Ureter (tissue), 1 donor: ENCODE results near the gene PPP1R13L. TPM values are rescaled to one million over a fixed set of nuclear protein-coding genes. Genes with fewer than 3 reads are reported as not detected.

Source experiments
- DNase-seq: peaks from one replicate; pipeline ENCODE4 v3.0.0-alpha.2; 2020; ENCODE audit warnings: low spot score
- total RNA-seq: library from RNA; stranded (reverse); gene quantifications from one replicate; pipeline ENCODE4 v1.2.4, GENCODE V29; 2023
- donor health status: DM: yes; HTN: yes; CAD: no.

PPP1R13L gene
- total RNA-seq, 1 donor from 2014 or later = 108 TPM

DNA sequence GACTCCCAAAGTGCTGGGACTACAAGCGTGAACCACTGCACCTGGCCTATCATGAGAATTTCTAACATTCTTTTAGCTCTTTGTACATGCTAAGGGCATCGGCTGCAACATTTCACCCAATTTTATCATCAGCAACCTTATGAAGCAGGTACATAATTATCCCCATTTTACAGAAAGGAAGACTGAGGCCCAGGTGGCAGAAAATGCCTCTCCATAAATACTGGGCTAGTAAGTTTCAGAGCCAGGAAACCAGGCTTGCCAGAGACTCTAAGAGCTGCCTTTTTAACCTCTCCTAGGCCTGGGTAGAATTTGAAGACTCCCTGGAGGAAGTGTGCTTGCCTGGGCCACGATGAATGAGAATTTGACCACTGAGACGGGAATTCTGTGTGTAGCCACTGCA is 36.7 kb downstream of the PPP1R13L start:
- no peak for DNase-seq

DNA sequence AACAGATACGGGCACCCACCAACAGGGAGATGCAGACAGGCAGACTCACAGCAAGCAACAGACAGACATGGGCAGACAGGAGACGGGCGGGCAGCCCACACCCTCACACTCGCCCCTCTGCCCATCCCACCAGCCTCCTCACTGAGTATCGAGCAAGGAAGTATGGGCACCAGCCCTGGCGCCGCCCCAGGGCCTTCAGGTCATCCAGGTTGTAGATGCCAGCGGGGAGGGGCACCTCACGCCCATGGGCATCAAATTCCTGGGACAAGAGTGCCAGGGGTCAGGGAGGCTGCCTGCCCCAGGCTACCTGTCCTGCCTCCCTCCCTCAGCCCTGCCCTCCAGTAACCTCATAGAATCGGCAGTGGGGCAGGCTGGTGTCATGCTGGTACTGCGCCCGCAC is 40.2 kb downstream of the PPP1R13L start:
- DNase-seq = no peak

DNA sequence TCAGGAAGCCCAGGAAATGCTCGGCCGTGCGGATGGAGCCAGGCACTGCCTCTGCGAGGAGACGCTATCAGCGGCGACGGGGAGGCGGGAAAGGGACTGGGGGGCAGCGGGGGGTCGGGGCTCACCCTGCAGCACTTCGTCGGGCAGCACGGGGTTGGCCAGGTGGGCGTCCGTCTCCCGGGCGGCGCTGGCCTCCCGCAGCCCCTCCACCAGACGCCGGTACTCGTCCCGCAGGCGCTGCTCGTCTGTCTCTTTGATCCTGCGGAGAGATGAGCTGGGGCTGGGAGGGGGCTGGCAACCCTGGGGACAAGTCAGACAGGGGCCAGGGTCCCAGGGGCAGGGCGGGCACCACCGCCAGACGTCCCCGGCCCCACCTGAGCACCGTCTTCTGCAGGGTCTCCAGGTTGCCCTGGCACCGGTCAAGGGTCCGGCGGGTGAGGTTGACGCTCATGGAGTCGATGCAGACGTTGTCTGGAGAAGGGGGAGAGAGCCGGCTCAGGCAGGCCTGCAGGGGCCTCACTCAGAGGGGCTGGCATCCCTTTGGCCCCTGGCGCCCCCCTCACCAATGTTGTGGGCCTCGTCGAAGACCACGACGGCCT is 40.9 kb downstream of the PPP1R13L start:
- DNase-seq = no peak

DNA sequence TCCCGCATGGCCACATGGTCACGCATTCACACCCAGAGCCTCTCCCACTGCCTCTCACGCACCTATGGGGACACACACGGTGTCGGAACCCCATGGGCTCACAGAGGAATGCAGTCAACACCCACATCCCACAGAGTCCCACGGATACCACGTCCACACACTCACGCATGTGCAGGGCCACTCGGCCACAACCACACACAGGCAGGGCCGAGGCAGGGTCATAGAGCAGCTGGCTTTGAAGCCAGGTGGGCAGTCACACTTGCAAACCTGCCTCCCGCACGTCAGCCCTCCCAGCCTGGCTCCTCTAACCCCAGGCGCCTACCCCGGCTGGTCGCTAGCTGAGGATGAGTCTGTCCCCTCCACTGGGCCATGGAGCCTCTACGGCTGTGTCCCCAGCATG is 42.6 kb downstream of the PPP1R13L start:
- no peak for DNase-seq

DNA sequence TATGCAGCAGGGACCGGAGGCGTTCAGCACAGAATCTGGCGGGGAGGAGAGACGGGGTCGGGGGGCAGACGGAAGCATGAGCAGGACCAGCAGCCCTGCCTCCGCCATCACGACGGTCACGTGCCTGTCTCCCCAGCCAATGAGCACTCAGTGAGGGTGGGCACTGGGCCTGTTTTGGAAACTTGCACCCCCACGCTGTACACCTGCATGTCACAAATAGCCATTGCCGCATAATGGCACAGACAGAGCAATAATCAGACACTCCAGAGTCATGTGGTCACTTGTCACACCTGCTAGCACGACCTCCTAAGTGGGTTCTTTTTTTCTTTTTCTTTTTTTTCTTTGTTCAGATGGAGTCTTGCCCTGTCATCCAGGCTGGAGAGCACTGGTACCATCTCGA is 43.3 kb downstream of the PPP1R13L start:
- no peak for DNase-seq

DNA sequence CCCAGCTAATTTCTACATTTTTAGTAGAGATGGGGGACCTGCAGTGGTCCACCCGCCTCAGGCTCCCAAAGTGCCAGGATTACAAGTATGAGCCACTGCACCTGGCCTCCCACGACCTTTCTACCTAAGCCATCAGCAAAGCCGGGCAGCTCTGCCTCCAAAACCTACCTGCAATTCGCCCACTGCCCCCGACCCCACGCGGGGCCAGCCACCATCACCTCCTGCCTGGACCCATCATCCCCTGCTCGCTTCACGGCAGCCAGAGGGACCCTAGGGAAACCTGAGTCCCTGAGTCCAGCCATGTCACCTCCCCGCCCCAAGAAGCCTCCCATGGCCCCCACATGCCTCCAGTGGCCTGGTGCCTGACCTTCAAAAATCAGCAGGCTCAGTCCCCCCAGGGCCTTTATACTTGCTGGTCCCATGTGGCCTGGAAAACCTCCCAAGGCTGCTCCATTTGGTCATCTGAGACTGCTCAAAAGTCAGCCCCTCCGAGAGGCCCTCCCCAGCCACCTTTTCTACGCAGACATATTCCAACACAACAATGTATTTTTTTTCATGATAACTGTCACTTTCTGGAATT is 46.6 kb downstream of the PPP1R13L start:
- DNase-seq = no peak

DNA sequence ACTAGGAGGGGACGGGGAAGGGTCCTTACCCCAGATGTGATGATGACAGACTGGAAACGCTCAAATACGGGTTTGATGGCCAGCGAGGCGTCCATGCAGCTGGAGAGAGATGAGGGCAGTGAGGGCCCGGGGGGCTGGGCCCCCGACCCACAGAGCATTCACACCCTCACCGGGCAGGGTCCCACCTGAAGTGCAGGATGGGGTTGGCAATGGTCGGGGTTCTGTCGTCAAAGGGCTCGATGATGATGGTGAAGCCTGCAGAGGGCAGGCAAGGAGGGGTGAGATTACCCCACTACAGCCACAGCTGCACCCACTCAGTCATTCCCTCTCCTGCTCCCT is 47.5 kb downstream of the PPP1R13L start:
- no peak for DNase-seq

DNA sequence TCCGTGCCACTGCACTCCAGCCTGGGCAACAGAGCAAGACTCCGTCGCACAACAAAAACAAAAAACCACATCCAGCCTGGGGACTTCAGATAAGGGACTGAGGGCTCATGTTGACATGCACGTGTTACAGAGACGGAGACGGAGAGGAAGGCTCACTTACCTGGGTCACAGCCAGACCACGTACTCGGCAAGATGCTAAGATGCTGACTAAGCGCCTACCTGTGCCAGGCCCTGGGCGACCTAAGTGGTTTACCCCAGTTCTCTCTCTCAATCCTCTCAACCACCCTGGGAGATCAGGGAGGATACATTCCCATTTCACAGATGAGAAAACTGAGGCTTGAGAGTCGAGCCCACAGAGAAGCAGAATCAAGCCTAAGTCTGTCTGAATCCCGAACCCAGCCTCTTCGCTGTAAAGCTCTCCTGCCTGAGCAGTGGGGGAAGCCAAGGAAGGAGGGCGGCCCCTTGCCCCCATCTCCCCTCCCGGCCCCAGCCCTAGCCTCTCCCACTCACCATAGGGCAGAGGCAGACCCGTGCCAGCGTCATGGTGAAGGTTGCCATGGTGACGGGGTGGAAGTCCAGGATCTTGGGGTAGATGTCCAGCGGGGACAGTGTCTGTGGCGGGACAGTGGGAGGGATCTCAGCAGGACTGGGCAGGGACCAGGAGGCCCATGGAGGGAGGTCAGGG is 48.0 kb downstream of the PPP1R13L start:
- DNase-seq = no peak

DNA sequence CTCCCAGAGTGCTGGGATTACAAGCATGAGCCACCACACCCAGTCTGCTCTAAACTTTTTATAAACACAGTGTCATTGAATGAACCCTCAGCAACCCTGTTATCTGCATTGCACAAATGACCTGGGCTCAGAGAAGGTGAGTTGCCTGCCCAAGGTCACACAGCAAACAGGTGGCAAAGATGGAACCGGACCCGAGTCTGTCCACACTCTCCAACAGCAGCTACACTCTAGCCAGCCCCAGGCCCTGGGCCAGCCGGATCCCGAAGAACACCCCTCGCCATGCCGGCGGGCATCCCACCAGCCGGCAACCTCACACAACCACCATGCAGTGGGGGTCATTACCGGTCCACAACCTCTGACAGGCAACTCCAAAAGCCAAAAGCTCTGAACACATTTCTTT is 49.0 kb downstream of the PPP1R13L start:
- no peak for DNase-seq

DNA sequence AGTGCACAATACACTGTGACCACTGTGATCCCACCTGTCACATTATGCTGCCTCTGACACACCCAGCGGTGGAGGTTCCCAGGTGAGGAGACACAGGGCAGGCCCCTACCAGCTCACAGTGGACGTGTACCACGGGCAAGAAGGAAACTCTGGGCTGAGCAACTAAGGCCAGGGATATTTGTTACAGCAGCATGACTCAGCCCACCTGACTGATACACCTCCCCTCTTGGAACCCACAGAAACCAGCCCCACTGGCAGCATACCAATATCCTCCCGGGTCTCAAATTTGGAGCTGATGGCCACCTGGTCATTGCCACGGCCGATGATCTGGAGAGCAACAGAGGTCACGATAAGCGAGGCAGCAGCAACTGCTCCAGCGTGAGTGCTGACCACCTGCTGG is 49.5 kb downstream of the PPP1R13L start:
- DNase-seq = no peak

DNA sequence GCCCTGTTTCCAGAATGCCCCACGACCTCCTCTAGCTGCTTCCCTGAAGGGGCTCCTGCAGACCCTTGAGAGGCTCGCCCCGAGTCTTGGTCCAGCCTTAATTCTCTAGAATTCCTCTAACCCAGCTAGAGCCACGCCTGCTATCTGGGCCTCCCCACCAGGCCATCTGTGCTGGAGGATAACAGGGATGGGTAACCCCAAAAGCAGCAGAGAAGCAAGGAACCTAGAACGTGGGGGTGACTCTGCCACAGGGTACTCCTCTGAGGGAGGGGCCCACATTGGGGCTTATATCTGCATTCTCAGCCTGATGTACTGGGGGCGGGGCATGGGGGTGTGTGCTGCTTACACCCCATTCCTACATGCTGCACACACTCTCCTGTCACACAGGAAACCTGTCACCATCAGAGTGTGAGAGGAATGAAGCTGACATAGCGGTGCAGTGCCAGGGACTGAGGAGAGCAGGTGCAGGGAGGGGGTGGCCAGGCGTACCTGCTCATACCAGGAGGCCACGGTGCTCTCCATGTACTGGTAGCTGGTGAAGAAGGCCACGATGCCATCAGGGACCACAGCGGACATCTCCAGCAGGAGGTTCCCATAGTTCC is 50.5 kb downstream of the PPP1R13L start:
- no peak for DNase-seq

DNA sequence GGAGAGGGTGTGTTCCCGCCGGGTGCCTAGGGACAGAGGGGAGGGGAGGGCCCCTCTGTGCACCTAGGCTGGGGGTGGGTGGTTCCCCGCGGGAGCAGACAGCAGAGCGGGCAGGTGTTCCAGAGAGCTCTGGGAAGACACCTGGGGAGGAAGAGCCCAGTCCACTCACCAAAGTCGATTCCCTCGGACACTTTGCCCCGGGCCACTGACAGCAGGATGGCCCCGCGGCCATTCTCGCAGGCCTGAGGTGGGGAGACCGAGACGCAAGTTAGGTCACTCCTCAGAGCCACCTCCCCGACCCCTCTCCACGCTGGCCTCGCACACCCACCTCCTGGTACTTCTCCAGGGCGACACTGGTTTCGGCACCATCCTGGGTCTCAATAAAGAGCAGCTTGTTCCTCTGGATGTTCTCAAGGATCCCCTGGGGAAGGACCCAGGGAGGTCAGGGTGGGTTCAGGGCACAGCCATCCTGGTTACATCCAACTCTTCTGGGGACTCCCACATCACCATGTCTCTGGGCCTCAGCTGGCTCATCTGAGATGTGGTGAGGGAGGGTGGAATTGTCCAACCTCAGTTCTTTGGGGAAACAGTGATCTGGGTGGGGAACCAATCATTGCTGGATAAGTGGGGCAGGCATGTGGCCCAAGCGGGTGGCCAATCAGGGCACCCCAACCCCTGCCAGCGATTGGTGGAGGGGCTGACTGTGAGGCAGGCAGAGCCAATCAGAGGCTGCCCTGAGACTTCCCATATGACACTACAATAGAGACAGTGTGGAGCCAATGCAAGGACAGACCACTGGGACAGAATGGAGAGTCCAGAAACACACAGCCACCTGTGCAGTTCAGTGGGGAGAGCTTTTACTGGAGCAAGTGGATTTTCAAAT is 51.7 kb downstream of the PPP1R13L start:
- DNase-seq = no peak

DNA sequence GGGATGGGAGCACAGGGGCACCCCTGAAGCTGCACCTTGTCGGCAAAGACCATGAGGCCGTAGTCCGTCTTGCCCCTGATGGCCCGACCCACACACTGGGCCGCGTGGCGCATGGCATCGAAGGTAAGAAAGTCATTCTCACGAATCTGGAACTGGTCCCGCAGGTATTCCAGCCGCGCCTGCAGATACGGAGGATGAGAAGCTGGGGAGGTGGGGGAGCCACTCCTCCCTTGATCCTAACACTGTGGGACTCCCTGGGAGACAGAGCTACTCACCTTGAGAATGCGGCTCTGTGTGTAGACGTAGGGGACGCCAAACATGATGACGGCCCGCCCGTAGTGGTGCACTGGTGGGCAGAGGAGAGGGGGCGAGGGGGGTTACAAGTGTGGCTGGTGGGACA is 52.4 kb downstream of the PPP1R13L start:
- DNase-seq = no peak

DNA sequence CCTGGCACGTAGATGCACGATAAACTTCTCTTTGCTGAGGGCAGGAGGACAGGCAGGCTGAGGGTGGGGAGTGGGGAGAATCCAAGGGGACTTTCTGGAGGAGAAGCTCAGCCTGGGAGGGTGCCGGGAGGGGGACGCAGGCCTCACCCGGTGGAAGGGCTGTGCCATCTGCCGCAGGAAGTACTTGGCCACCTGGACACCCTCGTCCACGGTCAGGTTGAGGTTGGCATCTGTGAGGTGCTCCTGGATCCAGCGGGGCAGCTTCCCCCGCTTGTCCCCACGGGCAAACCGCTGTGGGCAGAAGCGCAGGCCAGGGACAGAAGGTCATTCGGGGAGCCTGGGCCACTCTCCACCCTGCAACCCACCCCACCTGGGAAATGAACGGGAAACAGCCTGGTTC is 52.8 kb downstream of the PPP1R13L start:
- no peak for DNase-seq

DNA sequence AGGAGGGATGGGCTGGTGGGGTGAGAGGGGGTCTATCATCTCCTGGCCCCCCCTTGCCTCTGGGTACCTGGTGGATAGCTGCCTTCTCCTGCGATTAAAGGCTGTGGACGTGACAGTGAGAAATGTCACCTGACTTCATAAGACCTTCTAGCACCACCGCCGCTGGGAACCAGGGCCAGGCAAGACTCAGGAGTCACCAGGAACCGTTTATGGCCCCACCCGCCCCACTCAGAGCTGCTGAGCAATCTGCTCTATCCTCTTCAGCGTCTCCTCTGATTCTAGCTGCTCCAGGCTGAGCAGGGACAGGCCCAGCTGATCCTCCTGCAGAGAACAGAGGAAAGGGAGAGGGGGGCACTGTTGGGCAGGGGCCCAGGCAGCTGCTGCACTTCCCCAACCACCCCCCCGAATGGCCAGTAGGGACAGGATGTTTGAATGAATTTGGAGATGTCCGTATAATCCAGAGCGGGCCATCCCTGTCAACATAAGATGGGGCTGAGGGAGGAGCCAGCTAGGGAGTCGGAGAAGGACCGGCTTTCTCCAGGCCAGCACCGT is 53.4 kb downstream of the PPP1R13L start:
- no peak for DNase-seq

DNA sequence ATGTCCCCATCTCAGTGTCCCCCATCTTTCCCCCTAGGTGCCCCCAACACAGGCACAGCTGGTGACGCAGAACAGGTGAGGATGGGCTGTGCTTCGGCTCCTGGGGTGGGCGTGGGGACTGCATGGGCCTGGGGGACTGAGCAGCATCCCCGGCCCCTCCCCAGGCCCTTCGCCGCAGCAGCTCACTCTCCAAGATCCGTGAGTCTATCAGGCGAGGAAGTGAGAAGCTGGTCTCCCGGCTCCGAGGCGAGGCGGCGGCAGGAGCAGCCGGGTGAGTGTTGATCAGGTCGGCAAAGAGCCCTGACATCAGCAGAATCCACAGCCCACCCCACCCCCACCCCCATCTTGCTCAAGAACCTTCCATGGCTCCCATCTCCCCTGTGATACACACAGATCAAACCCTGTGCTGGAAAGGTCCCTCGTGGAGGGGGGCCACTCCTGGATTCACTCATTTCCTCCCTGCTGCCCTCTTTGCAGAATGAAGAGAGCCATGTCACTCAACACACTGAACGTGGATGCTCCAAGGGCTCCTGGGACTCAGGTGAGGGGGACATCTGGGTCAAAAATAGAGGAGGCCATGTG is 54.3 kb downstream of the PPP1R13L start:
- no peak for DNase-seq

DNA sequence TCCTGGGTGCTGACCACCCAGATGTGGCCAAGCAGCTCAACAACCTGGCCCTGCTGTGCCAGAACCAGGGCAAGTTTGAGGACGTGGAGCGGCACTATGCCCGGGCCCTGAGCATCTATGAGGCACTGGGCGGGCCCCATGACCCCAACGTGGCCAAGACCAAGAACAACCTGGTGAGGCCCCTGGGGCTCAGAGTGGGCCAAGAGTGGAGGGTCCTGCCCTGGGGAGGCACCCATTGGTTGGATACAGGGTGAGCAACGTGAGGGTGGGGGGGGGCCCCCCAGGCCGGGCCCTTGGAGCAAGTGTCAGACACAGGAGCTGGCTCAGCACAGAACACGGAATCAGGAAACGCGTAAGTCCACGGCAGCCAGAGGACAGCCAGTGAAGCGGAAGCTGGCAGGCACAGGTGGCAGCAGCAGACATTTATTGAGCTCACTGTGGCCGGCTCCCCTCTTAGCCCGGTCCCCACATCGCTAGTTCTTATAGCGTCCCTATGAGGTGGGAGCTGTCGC is 55.4 kb downstream of the PPP1R13L start:
- DNase-seq = no peak

DNA sequence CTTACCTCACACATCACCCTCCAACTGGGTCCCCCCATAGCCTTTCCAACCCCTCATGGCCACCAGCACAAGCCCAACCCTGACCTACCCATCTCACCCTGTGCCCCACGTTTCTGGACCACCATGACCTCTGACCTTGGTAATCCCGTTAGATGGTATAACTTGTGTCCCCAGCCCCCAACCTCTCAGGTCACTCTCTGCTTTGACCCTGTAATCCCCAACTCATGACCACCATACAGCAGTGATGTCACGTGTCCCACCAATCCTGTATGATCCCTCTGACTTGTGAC is 55.8 kb downstream of the PPP1R13L start:
- DNase-seq = no peak

DNA sequence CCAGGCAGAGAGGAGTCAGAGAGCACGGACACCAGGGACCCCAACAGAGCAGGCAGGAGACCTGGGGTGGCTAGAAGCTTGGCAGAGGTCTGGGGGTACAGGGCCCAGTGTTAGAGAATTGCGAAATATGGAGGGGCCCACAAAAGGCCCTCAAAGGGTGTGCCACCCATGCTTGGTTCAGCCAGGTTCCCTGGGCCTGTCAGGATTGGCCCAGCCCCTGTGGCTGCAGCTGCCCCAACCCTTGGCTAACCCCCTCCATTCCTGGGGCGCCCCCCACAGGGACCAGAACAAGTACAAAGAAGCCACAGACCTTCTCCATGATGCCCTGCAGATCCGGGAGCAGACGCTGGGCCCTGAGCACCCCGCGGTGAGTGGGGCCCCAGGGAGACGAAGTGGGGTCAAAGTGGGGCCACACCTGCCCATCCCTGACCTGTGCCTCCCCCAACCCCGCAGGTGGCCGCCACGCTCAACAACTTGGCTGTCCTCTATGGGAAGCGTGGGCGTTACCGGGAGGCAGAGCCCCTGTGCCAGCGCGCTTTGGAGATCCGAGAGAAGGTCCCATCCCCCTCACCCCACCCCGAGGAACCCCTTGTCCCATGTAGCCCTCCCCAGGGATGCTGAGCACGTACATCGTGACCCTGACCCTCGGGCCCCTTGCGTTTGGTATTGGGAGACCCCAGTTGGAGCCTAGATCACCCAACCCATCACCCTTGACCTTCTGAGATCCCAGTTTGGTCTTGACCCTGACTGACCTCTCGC is 56.3 kb downstream of the PPP1R13L start:
- DNase-seq = no peak

DNA sequence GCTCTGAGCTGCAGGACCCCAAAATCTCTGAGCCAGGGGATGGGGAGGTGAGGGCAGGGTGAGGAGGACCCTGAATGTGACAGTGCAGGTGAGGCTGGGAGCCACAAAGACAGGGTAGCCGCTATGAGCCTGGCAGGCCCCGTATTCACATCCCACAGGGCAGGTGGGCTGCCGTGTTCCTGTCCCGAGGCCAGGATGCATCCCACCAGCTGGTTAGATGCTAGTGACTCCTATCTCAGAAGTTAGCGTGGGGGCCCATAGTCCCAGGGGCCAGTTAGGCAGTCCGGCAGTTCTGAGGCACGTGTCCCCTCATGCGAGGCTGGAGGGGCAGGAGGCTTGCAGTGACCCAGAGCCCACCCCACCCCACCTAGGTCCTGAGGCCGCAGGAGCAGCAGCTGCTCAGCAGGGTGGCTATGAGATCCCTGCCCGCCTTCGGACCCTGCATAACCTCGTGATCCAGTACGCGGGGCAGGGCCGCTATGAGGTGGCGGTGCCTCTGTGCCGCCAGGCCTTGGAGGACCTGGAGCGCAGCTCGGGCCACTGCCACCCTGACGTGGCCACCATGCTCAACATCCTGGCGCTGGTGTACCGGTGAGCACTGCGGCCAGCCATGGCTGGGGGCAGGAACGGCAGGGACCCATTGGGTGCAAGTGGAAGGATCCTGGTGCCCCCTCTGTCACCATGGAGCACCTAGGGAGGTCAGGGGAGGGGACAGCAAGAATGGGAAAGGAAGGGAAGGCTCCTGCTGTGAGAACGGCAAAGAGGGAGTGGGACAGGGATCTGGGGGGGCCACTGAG is 57.1 kb downstream of the PPP1R13L start:
- DNase-seq = no peak
